A549 (cell line): ENCODE data around the gene VDR. TPM values are rescaled to one million over a fixed set of nuclear protein-coding genes. Genes with fewer than 3 reads are reported as not detected.

Experiments
- ATAC-seq, 2 experiments: fragments of 200-7000 bp in 1 of 2; fragments of >200 bp in 1 of 2; cut with Nextera tagmentation in 1 of 2; cut with Tn5 transposase in 1 of 2; 3 replicates each; pipeline versions ENCODE4 v1.8.0 to v1.9.1; 2018 to 2020; ENCODE audit warnings: mild to moderate bottlenecking in 1 of 2, moderate library complexity in 1 of 2
- CTCF ChIA-PET: fragments of 300-600 bp; sonication (Branson Sonifier 250); formaldehyde crosslinking; extraction: SDS; loops from one replicate; lab custom pipeline; 2021; ENCODE audit warnings: antibody characterized with exemption, inconsistent platforms; lab: Yijun Ruan, JAX
- POLR2A ChIA-PET: fragments of 350-600 bp; formaldehyde crosslinking; extraction: SDS; loops from one replicate; lab custom pipeline; 2021; ENCODE audit warnings: antibody characterized with exemption, inconsistent platforms; lab: Yijun Ruan, JAX
- DNase-seq, 2 experiments: peaks; one replicate each; pipeline versions ENCODE4 v3.0.0 to v3.0.0-alpha.2; 2011 to 2016; ENCODE audit warnings: low read depth in 1 of 2, low spot score in 1 of 2
- FAIRE-seq: peaks from 2 replicates; lab custom pipeline; 2011; peaks lifted over from hg19 to GRCh38; lab: Jason Lieb, UNC
- H3K27ac ChIP-seq, 2 experiments: fragments of >200 bp; sonication (Bioruptor Twin); formaldehyde crosslinking; 3 replicates each; pipeline ENCODE4 v1.5.1; 2016 to 2017
- H3K4me1 ChIP-seq: fragments of >200 bp; sonication (Bioruptor Twin); formaldehyde crosslinking; 3 replicates; pipeline ENCODE4 v1.6.1; 2016
- H3K4me2 ChIP-seq: fragments of >200 bp; sonication (Bioruptor Twin); formaldehyde crosslinking; 3 replicates; pipeline ENCODE4 v1.6.1; 2016
- H3K4me3 ChIP-seq: fragments of >200 bp; sonication (Bioruptor Twin); formaldehyde crosslinking; 3 replicates; pipeline ENCODE4 v1.5.1; 2016
- H3K9me3 ChIP-seq: fragments of >200 bp; sonication (Bioruptor Twin); formaldehyde crosslinking; 3 replicates; pipeline ENCODE4 v1.6.1; 2016
- ATOH8 ChIP-seq: fragments of 250-450 bp; sonication (Bioruptor Pico); IDR thresholded peaks from 2 replicates; pipeline ENCODE4 v1.5.0; 2020; ENCODE audit warnings: low read depth, mild to moderate bottlenecking, moderate library complexity
- BHLHE40 ChIP-seq: IDR thresholded peaks from 2 replicates; pipeline ENCODE4 v1.6.1; 2012; ENCODE audit warnings: low read depth, low read length, inconsistent platforms
- CBX2 ChIP-seq: fragments of 200-600 bp; sonication (generic); IDR thresholded peaks from 2 replicates; pipeline ENCODE4 v1.6.1; 2016; ENCODE audit warnings: low read depth, mild to moderate bottlenecking, borderline replicate concordance
- CTCF ChIP-seq: fragments of >200 bp; sonication (Bioruptor Twin); formaldehyde crosslinking; IDR thresholded peaks from 3 replicates; pipeline ENCODE4 v1.5.1; 2016
- EHMT2 ChIP-seq: fragments of 200-600 bp; sonication (generic); IDR thresholded peaks from 2 replicates; pipeline ENCODE4 v1.6.1; 2016; ENCODE audit warnings: antibody characterized with exemption, low read depth, mild to moderate bottlenecking, moderate library complexity
- FOSL2 ChIP-seq, 2 experiments: fragments of 450-650 bp in 1 of 2; fragments of >200 bp in 1 of 2; sonication (Bioruptor Twin) in 1 of 2; formaldehyde crosslinking; IDR thresholded peaks; 2 replicates each; pipeline versions ENCODE4 v1.5.0 to v1.6.1; 2016 to 2020; ENCODE audit warnings: mild to moderate bottlenecking in 1 of 2, moderate library complexity in 1 of 2
- HOXB13 ChIP-seq: fragments of 250-450 bp; sonication (Bioruptor Pico); IDR thresholded peaks from 2 replicates; pipeline ENCODE4 v1.5.0; 2020; ENCODE audit warnings: low read depth, mild to moderate bottlenecking, moderate library complexity
- KDM1A ChIP-seq: fragments of 200-600 bp; sonication (generic); IDR thresholded peaks from 2 replicates; pipeline ENCODE4 v1.6.1; 2016; ENCODE audit warnings: low read depth, mild to moderate bottlenecking
- MAFK ChIP-seq: fragments of 450-650 bp; IDR thresholded peaks from 2 replicates; pipeline ENCODE4 v1.6.1; 2014; ENCODE audit not compliant: partially characterized antibody
- MAZ ChIP-seq: fragments of 150-350 bp; IDR thresholded peaks from 2 replicates; pipeline ENCODE4 v1.6.1; 2014; ENCODE audit warnings: antibody characterized with exemption, low read depth, low read length, borderline replicate concordance
- NFE2L2 ChIP-seq: fragments of 150-350 bp; conservative IDR thresholded peaks from 2 replicates; pipeline ENCODE4 v1.6.1; 2014; ENCODE audit warnings: low read length
- NPAS2 ChIP-seq: fragments of 250-450 bp; sonication (Bioruptor Pico); IDR thresholded peaks from 2 replicates; pipeline ENCODE4 v1.8.0; 2022; ENCODE audit warnings: mild to moderate bottlenecking, moderate library complexity, borderline replicate concordance
- PBX3 ChIP-seq: IDR thresholded peaks from 2 replicates; pipeline ENCODE4 v1.6.1; 2012
- PHF8 ChIP-seq: fragments of 200-600 bp; sonication (generic); IDR thresholded peaks from 2 replicates; pipeline ENCODE4 v1.6.1; 2016; ENCODE audit warnings: low read depth, mild to moderate bottlenecking, antibody characterized with exemption, moderate library complexity, borderline replicate concordance
- POLR2A ChIP-seq: IDR thresholded peaks from 2 replicates; pipeline ENCODE4 v1.6.1; 2012; ENCODE audit warnings: mild to moderate bottlenecking, low read length
- RAD21 ChIP-seq, 2 experiments: fragments of >200 bp in 1 of 2; sonication (Bioruptor Twin) in 1 of 2; formaldehyde crosslinking in 1 of 2; IDR thresholded peaks in 1 of 2; conservative IDR thresholded peaks in 1 of 2; 2 replicates in 1 of 2; 3 replicates in 1 of 2; pipeline ENCODE4 v1.6.1; 2012 to 2018; ENCODE audit warnings: inconsistent platforms in 1 of 2
- RARB ChIP-seq: fragments of 250-450 bp; sonication (Bioruptor Pico); IDR thresholded peaks from 2 replicates; pipeline ENCODE4 v1.8.0; 2021; ENCODE audit warnings: mild to moderate bottlenecking, moderate library complexity
- RCOR1 ChIP-seq: fragments of 150-350 bp; IDR thresholded peaks from 2 replicates; pipeline ENCODE4 v1.6.1; 2014; ENCODE audit warnings: antibody characterized with exemption, low read length, low read depth
- RFX5 ChIP-seq: fragments of 450-650 bp; IDR thresholded peaks from 2 replicates; pipeline ENCODE4 v1.7.1; 2014; ENCODE audit warnings: antibody characterized with exemption, mild to moderate bottlenecking, moderate library complexity
- SREBF2 ChIP-seq: fragments of 450-650 bp; IDR thresholded peaks from 2 replicates; pipeline ENCODE4 v1.6.1; 2014; ENCODE audit warnings: mild to moderate bottlenecking, moderate library complexity
- TP53 ChIP-seq: fragments of 250-450 bp; sonication (Bioruptor Pico); IDR thresholded peaks from 2 replicates; pipeline ENCODE4 v1.5.0; 2021; ENCODE audit warnings: mild to moderate bottlenecking, moderate library complexity
- ZC3H11A ChIP-seq: fragments of 450-650 bp; IDR thresholded peaks from 2 replicates; pipeline ENCODE4 v1.6.1; 2014; ENCODE audit warnings: antibody characterized with exemption, mild to moderate bottlenecking
- ZFP36 ChIP-seq: fragments of 450-650 bp; IDR thresholded peaks from 2 replicates; pipeline ENCODE4 v1.6.1; 2014; ENCODE audit warnings: borderline replicate concordance; ENCODE audit not compliant: partially characterized antibody
- ZNF302 ChIP-seq: fragments of 250-450 bp; sonication (Bioruptor Pico); IDR thresholded peaks from 2 replicates; pipeline ENCODE4 v1.9.0; 2021; ENCODE audit warnings: inconsistent platforms, mild to moderate bottlenecking, moderate library complexity
- WGBS: methylation state at CpG from one replicate; pipeline ENCODE4 v1.1.6; 2017; ENCODE audit errors: missing lambda C conversion rate; 5-methylcytosine and 5-hydroxymethylcytosine counted together
- polyA plus RNA-seq, 4 experiments: library from polyadenylated mRNA; depleted of rRNA in 3 of 4; stranded (reverse); fragments of >200 nt; fragmentation: RNase III in 1 of 4; extraction: RNeasy Plus Mini Kit Qiagen cat#74134 plus additional on column Dnase treatment in 1 of 4; gene quantifications; 2 replicates in 3 of 4; 3 replicates in 1 of 4; pipeline ENCODE4 v1.2.3, GENCODE V29; 2011 to 2017

The VDR gene
- polyA plus RNA-seq, 2 of the 4 experiments (the other 2 are of a cell fraction) = 1.9 to 2.1 TPM

- no peak overlapping the region for H3K4me2 ChIP-seq
- H3K4me1 ChIP-seq = peaks cover 51% of the 10 kb centered on the region
- no peaks in the 10 kb centered on the region for H3K9me3 ChIP-seq
- CTCF ChIA-PET = interaction anchor here (1.1 to 59.0 kb wide), 11 partner anchors 10 to 92 kb away, joined by 3 to 1532 read pairs (median 7); partner anchors contain the start of gene HDAC7
- no peak overlapping the region for H3K4me3 ChIP-seq
- DNase-seq (no peak), ATAC-seq (no peak), FAIRE-seq (no peak)
- TF ChIP-seq CBX2 (no peak), NFE2L2 (no peak), NPAS2 (CRISPR knock-in tag) (no peak)
- WGBS = 88% methylated on average over 5 of the region's 5 CpGs
- H3K27ac ChIP-seq = no peak overlapping the region
- POLR2A ChIA-PET = interaction anchor here (0.6 kb wide), 1 partner anchor 13 kb away, joined by 3 read pairs; no protein-coding TSS in a partner anchor
Observed at GRCh38 chr12:47807338-47807737, 97.5 kb downstream of the VDR start.

GRCh38 chr12:47805417-47805816, 99.4 kb downstream of the VDR start:
- CTCF ChIA-PET = interaction anchor here (0.9 to 59.0 kb wide), 8 partner anchors 8 to 63 kb away, joined by 3 to 1532 read pairs (median 5); no protein-coding TSS in a partner anchor
- 82% methylated on average over 2 of the region's 2 CpGs for WGBS
- ATAC-seq = no peak
- POLR2A ChIA-PET = no interaction called here
- Histone ChIP-seq H3K4me2 (no peak overlapping the region), H3K27ac (no peak overlapping the region), H3K4me1 (peaks cover 38% of the 10 kb centered on the region), H3K9me3 (no peaks in the 10 kb centered on the region), H3K4me3 (no peak overlapping the region)
- no peak for DNase-seq
- no peak for TF ChIP-seq ATOH8 (CRISPR knock-in tag)
- TF ChIP-seq SREBF2 = no peak
- no peak for TF ChIP-seq CBX2
- no peak for TF ChIP-seq PHF8
- no peak for FAIRE-seq

- no peak for FAIRE-seq
- no peaks in the 10 kb centered on the region for H3K9me3 ChIP-seq
- DNase-seq = no peak
- CTCF ChIA-PET = interaction anchor here (0.9 to 59.0 kb wide), 5 partner anchors 10 to 36 kb away, joined by 3 to 1532 read pairs (median 6); no protein-coding TSS in a partner anchor
- POLR2A ChIA-PET = no interaction called here
- H3K4me1 ChIP-seq = peaks cover 25% of the 10 kb centered on the region
- H3K27ac ChIP-seq = no peak overlapping the region
- ATAC-seq = no peak
- TF ChIP-seq ZFP36 (no peak), RCOR1 (no peak), MAFK (no peak), TP53 (CRISPR knock-in tag) (no peak), SREBF2 (no peak), EHMT2 (no peak)
- H3K4me3 ChIP-seq = no peak overlapping the region
- H3K4me2 ChIP-seq = no peak overlapping the region
- 92% methylated on average over 8 of the region's 8 CpGs for WGBS
Observed at GRCh38 chr12:47804171-47804570, 100.6 kb downstream of the VDR start.

GRCh38 chr12:47803191-47803875, 101.5 kb downstream of the VDR start:
- TF ChIP-seq CTCF (no peak), RAD21 (conservative IDR thresholded peaks at IDR 0.05 in 1 of 2, IDR thresholded peaks at IDR 0.05 in 1 of 2) (no peak), FOSL2 (IDR thresholded peaks at IDR 0.05) (no peak), FOSL2 (CRISPR knock-in tag; IDR thresholded peaks at IDR 0.05) (no peak), POLR2A (no peak), KDM1A (no peak), ZC3H11A (no peak), ZNF302 (CRISPR knock-in tag) (no peak), RFX5 (no peak), RARB (CRISPR knock-in tag) (no peak), PHF8 (no peak), EHMT2 (no peak), HOXB13 (no peak), MAZ (no peak), PBX3 (no peak), BHLHE40 (no peak)

More at GRCh38 chr12:47803191-47803875, 101.5 kb downstream of the VDR start:
- no peak overlapping the region for H3K4me3 ChIP-seq
- ATAC-seq = no peak
- no peak for DNase-seq
- H3K4me1 ChIP-seq = peaks cover 17% of the 10 kb centered on the region
- no peak for FAIRE-seq
- no peaks in the 10 kb centered on the region for H3K9me3 ChIP-seq
- H3K27ac ChIP-seq = no peak overlapping the region; a peak in 1 of 6 replicates
- CTCF ChIA-PET = interaction anchor here (1.9 to 59.0 kb wide), 3 partner anchors 9 to 36 kb away, joined by 5 to 1532 read pairs (median 6); no protein-coding TSS in a partner anchor
- no peak overlapping the region for H3K4me2 ChIP-seq
- POLR2A ChIA-PET = no interaction called here
- WGBS = 92% methylated on average over 12 of the region's 12 CpGs
